IPS-NIHi7 (cell line): ENCODE data around the gene PPP1R1A.

ENCODE experiments used
- DNase-seq: peaks from one replicate; pipeline ENCODE4 v3.0.0; 2012; ENCODE audit warnings: mixed read lengths; ENCODE audit errors: extremely low spot score

Gene PPP1R1A, protein sequence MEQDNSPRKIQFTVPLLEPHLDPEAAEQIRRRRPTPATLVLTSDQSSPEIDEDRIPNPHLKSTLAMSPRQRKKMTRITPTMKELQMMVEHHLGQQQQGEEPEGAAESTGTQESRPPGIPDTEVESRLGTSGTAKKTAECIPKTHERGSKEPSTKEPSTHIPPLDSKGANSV

DNA sequence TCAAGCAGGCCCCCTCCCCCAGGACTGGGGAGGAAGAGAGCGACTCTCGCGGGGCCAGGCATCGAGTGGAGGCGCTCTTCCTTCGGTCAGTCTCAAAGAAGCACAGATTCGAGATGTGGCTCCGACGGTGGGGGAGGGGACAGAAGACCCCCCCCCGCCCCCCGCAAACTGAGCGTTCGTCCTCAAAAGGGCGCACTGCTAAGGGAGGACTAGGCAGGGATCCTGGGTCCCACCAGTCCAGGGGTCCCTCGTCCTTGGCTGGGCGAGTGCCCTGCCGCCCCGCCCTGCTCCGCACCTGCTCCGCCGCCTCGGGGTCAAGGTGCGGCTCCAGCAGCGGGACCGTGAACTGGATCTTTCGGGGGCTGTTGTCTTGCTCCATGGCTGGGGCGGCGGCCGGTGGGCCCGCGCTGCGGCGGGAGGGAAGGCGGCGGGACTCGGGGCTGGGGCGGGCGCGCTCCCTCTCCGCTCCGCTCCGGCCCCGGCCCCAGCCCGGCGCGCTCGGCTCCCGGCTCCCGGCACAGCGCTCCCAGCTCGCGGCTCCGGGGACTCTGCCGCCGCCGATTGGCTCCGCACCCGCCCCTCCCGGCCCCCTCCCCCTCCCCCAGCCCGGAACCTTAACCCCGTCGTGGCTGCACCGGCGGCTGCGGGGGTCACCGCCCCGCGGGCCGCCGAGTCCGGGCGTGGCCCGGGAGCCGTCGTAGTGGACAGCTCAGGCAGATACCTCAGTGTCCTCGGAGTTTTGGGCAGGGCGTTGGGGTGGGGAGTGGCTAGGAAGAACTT is at the start of gene PPP1R1A:
TSS of gene PPP1R1A (minus strand) at position 550 of the 780 bp plus-strand sequence. CDS start at position 379, 171 bp downstream.
- DNase-seq, result peak; percentile 79

DNA sequence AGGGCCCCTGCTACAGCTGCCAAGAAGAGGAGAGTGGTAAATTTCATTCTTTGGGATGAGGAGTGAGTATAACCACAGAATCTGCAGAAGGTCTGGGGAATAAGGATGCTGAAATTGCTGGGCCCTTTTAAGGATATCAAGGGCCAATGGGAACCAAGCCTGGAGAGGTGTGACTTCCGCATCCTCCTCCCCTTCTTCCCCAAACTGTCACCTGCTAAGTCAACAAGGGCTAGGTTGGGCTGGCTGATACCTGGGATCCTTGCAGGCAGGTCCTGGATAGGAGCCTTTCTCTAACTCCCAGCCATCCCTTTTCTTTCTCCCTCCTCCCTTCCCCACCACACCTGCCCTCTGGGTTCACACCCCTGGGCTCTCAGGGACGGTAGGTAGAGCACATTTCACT is 46.3 kb upstream of the PPP1R1A start, which contains the start of gene LACRT:
TSS of gene LACRT (minus strand) at position 101 of the 400 bp plus-strand sequence. CDS start at position 47, 54 bp downstream.
- DNase-seq, result no peak

DNA sequence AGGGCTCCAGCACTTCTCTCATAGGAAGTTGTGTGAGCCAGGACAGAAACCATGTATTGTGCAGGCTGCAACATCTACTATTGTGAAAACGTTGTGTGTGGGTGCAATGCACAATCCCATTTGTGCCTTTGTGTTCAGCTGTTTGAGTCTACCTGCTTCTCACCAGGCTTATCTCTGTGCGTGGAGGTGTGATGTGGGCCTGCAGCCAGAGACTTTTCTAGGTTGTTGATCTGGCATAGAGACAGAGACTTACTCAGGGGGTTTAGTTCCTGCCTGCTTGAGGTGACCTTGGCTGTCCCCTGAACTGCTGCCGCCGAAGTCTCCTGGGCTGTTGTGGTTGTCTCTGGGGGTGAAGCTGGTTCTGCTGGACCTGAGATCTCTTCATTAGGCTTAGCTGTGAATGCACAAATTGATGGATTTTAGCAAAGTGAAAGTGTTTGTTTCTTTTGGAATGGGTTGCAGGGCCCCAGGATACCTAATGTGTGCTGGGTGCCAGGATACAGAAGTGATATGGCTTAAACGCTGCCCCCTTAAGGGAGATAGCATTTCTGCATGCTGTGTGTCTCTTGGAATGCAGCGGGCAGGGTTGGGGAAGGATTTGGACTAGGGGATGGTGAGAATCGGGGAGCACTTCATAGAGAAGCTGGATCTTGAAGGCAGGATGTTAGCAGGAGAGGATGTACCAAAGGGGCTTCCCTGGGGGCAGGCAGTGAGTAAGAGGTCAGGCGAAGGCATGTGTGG is 43.7 kb upstream of the PPP1R1A start:
- DNase-seq, result peak; percentile 75

DNA sequence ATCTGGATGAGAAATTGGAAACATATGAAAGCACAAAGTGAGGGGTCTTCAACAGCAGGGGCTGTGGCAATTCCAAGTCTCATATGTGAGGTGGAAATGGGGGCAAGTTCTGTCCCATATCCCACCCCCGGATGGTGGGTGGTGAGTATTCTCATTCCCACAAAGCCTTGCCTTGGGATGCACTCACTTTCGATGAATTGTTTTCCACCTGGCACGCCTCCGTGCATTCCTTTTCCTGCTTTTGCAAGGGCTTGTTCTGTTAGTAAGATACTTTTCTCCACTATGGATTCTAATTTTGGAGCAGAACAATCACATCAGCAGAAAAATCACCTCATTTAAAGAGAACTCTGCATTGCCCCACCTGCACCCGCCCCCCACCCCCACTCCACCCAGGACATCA is 43.1 kb upstream of the PPP1R1A start:
- DNase-seq, result no peak

DNA sequence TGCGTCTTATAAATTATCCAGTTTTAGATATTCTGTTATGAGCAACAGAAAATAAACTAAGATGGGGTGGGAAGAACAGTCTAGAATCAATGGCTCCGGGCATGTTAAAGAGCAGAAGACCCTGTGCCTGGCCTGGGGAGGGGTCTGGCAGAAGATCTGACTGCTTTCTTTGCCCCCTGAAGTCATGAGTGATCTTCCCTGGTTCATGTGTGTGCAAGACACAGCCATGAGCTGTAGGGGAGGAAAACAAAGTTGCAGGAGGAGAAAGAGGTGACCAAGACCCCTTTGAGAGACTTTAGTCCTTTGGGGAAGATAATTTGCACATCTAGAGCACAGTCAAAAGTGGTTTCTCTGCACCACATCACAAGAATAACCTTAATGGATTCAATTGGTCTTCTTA is 41.5 kb upstream of the PPP1R1A start:
- DNase-seq, result no peak

DNA sequence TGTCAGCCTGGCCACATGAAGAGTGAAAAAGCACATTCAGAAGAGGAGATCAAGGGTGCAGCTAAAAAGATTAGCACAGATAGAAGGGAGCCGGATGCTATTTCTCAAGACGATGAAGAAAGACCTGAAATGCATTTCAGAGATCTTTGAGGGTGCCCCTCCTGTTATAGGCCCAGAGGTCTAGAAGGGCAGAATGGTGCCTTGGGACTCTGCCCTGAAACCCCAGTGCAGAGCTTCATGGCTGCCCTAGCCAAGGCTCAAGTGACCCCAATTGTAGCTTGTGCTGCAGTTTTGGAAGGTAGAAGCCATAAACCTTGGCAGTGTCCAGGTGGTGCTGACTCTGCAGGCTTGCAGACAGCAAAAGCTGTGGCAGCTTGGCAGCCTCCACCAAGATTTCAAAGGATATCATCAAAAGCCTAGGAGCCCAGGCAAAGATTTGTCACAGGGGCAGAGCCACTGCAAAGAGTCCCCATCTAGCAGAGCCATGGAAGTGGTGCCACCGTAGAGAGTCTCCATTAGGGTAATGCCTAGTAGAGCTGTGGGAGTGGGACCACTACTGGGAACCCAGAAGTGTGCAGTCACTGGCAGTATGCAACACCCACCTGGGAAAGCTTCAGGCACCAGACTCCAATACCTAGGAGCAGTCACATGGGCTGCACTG is 39.9 kb upstream of the PPP1R1A start:
- no peak for DNase-seq

DNA sequence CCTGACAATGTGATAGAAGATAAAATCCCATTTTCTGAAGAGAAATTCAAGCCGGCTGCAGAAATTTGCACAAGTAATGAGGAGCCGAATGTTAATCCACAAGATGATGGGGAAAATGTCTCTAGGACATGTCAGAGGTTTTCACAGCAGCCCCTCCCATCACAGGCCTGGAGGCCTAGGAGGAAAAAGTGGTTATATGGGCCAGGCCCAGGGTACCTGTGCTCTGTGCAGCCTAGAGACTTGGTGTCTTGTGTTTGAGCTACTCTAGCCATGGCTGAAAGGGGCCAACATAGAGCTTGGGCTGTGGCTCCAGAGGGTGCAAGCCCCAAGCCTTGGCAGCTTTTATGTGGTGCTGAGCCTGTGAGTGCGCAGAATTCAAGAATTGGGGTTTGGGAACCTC is 38.8 kb upstream of the PPP1R1A start:
- no peak for DNase-seq

DNA sequence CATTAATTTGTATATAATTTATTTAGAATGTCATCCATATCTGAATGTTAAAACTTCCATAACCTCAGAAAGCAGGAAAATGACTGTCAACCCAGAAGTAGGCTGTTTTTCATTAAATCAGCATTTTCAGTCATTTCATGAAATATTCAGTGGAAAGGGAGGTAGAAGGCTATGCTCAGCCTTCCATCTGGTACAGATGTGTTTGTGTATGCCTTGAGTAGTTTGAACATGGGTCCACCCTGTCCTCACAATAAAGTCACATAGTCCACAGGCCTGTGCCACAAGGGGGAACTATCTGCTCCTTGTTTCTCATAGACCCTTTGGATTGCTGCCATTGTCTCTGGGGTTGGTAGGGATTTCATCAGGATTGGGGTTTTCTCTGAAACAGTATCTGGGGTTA is 37.1 kb upstream of the PPP1R1A start:
- no peak for DNase-seq

DNA sequence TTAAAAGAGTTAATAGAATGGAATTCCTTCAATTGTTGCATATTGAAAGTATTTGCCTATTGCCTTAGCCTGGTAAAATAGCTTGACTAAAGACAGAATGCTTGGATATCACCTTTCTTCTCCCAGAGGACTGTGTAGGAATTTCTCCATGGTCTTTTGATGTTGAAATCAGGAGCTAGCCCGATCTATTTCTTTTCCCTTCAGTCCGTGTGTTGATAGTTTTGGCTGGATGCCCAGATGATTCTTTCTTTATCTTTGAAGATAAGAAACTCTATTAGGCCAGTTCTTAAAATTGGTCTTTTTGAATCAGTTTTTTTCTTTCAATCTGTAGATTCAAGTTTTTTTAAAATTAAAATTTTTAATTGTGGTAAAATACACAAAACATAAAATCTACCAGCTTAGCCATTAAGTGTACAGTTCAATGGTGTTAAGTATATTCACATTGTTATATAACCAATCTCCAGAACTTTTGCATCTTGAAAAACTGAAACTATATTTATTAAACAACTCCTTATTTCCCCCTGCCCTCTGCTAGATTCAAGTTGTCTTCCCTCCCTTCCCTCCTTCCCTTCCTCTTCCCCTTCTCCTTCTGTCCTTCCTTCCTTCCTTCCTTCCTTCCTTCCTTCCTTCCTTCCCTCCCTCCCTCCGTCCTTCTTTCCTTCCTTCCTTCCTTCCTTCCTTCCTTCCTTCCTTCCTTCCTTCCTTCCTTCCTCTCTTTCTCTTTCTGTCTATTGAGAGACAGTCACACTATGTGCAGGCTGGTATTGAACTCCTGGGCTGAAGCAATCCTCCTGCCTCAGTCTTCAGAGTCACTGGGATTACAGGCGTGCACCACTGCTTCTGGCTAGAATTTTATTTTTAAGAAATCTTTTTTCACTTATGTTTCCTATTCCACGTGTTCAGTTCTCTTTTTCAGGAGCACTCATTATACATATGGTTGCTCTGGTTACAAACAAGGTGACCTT is 36.1 kb upstream of the PPP1R1A start:
- DNase-seq, result no peak

DNA sequence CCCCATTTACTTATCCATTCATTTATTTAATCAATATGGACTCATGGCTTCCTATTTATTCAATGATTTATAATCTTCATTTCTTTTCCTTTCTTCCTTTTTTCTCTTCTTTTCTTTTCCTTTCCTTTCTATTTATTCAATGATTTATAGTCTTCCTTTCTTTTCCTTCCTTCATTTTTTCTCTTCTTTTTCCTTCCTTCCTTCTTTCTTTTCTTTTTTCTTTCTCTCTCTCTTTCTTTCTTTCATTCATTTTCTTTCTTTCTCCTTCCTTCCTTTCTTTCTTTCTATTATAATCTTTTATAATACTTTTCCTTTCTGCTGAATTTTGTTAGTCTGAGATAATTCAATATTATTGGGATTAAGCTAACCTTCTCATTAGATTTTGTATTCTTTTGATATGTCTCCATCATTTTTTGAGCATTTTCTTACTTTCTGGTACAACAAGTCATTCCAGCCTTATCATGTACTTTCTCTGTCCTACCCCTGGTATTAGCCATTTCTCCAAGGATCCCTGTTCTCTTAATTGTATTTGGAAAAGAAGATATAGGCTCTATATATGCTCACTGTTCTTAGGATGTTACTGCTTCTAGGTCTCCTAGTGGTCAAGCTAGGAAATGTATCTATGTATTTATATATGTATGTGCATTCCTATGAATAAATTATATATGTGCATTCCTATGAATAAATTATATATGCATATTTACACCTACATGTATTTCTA is 34.2 kb upstream of the PPP1R1A start:
- no peak for DNase-seq

DNA sequence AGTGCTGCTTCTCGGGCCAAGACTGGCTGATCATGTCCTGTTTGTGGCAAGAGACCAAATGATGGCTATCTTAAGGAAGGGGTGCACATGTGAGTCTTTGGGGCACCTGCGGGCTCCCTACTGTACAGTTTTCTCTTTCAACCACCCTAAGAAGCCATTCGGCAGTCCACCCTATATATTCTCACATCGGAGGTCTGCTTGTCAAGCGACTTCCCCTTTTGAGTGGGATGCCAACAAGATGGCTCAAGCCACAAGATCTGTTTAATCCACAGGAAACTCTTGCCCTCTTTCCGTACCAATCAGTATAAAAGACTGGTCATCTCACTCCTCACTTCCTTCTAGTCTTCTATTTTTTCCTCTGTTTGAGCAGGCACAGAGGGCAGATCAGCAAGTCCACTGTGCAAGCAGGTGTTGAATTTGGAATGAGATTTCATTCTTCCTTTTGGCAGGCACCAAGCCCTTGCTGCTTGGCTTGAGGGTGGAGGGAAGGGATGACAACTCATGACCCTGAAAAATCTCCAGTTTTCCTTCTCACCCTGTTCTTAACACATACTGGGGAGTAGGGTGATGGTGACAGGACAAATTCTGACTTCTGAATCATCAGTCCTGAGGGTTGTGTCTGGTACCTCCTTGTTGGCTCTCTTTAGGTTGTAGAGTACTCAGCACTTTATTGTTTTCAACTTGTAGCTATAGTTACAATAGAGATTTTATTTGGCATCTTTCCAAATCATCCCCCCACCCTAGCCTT is 28.6 kb upstream of the PPP1R1A start:
- no peak for DNase-seq

DNA sequence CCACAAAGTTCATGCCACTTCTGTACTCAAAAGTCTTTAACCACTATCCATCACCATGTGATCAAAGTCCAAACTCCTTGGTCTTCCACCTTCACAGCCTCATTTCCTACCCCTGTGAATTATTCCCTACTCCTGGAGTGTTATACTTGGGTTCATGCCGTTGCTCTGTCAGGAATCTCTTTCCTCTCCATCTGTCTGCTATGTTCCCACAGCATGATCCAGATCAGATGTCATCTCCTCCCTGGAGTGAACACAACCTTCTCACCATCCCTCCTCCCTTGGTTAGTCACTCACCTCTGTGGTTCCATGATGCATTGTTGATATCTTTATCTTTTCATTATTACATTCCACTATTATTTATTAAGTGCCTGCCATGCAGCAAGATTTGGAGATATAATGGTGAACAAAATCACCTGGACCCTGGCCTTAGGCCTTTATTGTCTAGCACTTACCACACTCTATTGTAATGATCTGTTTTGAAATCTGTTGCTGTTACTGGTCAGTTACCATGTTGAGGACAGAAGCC is 23.8 kb upstream of the PPP1R1A start:
- DNase-seq, result no peak

DNA sequence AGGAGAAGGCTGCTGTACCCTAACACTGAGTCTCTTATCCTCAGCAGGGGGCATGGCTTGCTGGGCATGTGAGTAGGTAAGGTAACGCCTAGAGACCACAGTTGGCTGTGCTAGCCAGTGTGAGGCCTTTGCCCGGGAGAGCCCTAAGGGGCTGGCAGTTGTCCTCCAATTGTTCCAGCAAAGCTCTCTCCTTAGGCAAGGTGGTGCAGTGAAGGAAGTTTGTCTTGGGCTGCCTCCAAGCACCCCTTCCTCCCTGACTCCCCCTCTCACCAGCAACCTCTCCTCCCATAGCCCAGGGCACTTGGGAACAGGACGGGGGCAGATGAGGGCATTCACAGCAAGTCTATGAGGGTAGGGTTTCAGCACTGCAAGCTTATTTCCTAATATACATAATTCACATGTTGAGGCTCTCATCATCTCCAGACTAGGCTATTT is 23.3 kb upstream of the PPP1R1A start:
- no peak for DNase-seq

DNA sequence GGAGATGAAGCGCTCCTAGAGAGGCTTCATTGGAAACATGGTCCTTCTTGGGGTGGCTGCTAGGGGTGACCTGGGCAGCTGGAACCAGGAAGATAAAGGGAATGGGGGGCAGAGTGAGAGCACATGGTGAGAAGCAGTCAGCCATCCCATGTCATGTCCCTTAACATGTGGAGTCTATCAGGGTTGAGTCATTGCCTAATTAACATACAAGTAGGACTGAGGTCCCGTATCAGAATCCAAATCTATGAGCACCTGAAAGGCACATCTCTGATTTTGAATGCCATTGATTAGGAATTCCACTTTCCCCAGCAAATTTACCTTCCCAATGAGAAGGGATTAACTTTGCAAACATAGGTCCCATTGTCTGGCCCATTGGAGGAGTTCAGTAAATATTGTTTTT is 20.3 kb upstream of the PPP1R1A start:
- DNase-seq, result no peak

DNA sequence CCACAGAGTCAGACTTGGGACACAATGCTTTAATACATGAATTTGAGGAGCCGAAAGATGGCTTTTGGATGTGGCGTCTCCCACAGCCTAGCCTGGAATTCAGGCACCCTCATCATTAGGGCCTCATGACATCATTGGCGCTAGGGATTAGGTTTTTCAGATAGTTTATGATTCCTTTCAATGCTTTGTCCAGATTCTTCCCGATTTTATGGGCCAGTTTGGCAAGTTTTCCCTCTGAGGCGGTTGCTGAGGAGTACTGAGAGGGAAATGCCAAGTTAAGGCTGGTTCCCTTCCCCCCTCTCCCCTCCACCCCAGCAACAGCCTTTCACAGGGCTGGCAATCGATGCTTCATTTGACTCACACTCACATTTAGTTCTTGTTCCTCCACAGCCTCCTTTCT is 19.7 kb upstream of the PPP1R1A start:
- DNase-seq, result no peak

DNA sequence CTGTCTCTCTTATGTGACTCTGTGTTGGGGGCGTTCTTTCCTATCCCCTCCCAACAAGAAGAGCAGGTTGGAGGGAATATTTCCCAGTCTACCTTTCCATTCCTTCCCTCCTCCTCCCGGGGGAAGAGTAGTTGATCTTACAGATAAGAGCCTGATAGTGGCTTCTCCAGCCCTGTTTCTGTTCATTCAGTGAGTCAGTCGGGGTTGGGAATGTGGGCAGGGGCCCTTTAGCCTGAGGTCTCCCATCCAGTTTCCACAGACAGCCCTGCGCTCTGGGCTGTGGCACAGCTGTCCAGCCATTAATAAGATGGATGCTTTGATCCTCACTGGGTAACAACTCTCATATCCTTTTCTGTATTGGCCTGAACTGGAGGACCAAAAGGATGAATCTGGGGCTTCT is 18.1 kb upstream of the PPP1R1A start:
- no peak for DNase-seq

DNA sequence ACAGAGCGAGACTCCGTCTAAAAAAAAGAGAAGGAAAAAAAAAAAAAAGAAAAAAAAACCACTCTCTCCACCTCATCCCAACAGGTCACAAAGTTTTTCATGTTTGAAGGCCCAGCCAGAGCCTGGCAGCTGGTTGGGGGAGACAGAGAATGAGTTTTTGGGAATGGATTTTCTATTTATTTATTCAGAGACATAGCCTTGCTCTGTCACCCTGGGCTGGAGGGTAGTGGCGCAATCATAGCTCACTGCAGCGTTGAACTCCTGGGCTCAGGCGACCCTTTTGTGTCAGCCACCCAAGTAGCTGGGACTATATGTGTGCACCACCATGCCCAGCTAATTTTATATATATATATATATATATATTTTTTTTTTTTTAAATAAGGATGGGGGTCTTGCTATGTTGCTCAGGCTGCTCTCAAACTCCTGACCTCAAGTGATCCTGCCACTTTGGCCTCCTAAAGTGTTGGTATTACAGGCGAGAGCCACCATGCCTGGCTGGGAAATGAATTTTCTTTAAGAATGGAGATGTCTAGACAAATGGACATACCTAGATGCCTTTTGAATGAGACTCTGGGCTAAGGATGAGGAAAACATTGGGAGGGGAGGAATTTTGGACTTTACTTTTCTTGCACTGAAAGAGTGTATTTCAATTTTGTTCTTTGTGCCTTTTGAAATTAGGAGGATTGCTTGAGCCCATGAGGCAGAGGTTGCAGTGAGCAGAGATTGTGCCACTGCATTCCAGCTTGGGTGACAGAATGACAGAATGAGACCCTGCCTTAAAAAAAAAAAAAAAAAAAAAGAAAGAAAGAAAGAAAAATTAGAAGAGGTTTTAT is 16.9 kb upstream of the PPP1R1A start:
- DNase-seq, result no peak

DNA sequence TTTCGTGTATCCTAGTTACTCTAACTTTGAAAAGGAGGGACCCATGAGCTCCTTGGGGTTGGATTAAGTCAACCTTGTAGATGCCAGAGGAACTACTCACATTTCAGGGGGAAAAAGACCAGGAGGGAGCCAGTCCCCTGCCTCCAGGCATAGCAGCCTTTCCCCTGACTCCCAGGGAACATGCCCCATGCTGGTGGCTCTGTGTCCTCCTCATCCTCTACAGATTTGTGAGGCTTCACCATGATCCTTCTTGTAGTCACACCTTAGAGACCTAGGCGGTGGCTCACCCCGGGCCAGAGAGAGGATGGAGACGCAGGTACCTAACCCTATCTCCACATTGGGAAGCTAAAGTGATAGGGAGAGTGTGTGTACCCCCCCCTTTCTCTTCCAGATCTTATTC is 16.0 kb upstream of the PPP1R1A start:
- no peak for DNase-seq
